IPS-20b (cell line): ENCODE results near the gene KIAA0408.

ENCODE experiments used
- H3K27ac ChIP-seq: one replicate; pipeline ENCODE4 v1.5.1; 2013; ENCODE audit warnings: low read length
- H3K27me3 ChIP-seq: 2 replicates; pipeline ENCODE4 v1.6.1; 2013; ENCODE audit warnings: mild to moderate bottlenecking, low read length, inconsistent platforms; ENCODE audit not compliant: insufficient read depth
- H3K36me3 ChIP-seq: 2 replicates; pipeline ENCODE4 v1.6.1; 2013; ENCODE audit warnings: low read depth, mild to moderate bottlenecking, inconsistent platforms, low read length, moderate library complexity; ENCODE audit not compliant: insufficient read depth
- H3K4me1 ChIP-seq: 2 replicates; pipeline ENCODE4 v1.6.1; 2013; ENCODE audit warnings: mild to moderate bottlenecking, control low read depth, inconsistent platforms, low read length, moderate library complexity; ENCODE audit not compliant: insufficient read depth
- H3K4me3 ChIP-seq: 2 replicates; pipeline ENCODE4 v1.5.1; 2013; ENCODE audit warnings: mild to moderate bottlenecking, low read length, inconsistent platforms
- H3K9ac ChIP-seq: 2 replicates; pipeline ENCODE4 v1.6.1; 2013; ENCODE audit warnings: low read depth, mild to moderate bottlenecking, inconsistent platforms, low read length, moderate library complexity
- H3K9me3 ChIP-seq: 2 replicates; pipeline ENCODE4 v1.6.1; 2013; ENCODE audit warnings: mild to moderate bottlenecking, low read depth, low read length, inconsistent platforms; ENCODE audit not compliant: insufficient read depth

The KIAA0408 gene

GRCh38 chr6:127462376-127462775 is 3.2 kb upstream of the KIAA0408 start:
- Histone ChIP-seq H3K27me3 (no peaks in the 10 kb centered on the region), H3K27ac (no peak overlapping the region), H3K9ac (no peak overlapping the region), H3K4me3 (no peak overlapping the region), H3K9me3 (no peaks in the 10 kb centered on the region), H3K4me1 (peaks cover 18% of the 10 kb centered on the region), H3K36me3 (peaks cover 5% of the 10 kb centered on the region; the same call in 1 of the 2 replicates)

GRCh38 chr6:127460465-127460864 is 1.3 kb upstream of the KIAA0408 start:
- H3K9me3 ChIP-seq, result no peaks in the 10 kb centered on the region
- H3K4me1 ChIP-seq, result peaks cover 28% of the 10 kb centered on the region
- H3K9ac ChIP-seq, result no peak overlapping the region
- no peaks in the 10 kb centered on the region for H3K27me3 ChIP-seq
- H3K36me3 ChIP-seq, result peaks cover 5% of the 10 kb centered on the region; the same call in 1 of the 2 replicates
- H3K27ac ChIP-seq, result no peak overlapping the region
- no peak overlapping the region for H3K4me3 ChIP-seq

GRCh38 chr6:127458817-127459216 is 372 bp downstream of the KIAA0408 start:
- H3K27ac ChIP-seq, result no peak overlapping the region
- no peak overlapping the region for H3K9ac ChIP-seq
- no peaks in the 10 kb centered on the region for H3K9me3 ChIP-seq
- H3K36me3 ChIP-seq, result no peaks in the 10 kb centered on the region; the same call in 1 of the 2 replicates
- H3K4me3 ChIP-seq, result no peak overlapping the region
- no peaks in the 10 kb centered on the region for H3K27me3 ChIP-seq
- H3K4me1 ChIP-seq, result peaks cover 28% of the 10 kb centered on the region

GRCh38 chr6:127458222-127458621 is 967 bp downstream of the KIAA0408 start:
- Histone ChIP-seq H3K36me3 (peaks cover 6% of the 10 kb centered on the region; the same call in 1 of the 2 replicates), H3K4me1 (peaks cover 28% of the 10 kb centered on the region), H3K9ac (no peak overlapping the region), H3K4me3 (no peak overlapping the region; the same call in 1 of the 2 replicates), H3K27me3 (no peaks in the 10 kb centered on the region), H3K9me3 (no peaks in the 10 kb centered on the region), H3K27ac (no peak overlapping the region)

- Histone ChIP-seq H3K9ac (no peak overlapping the region), H3K4me3 (peak overlapping the region; percentile 35; the same call in 1 of the 2 replicates), H3K27ac (no peak overlapping the region), H3K4me1 (peaks cover 28% of the 10 kb centered on the region), H3K9me3 (no peaks in the 10 kb centered on the region), H3K36me3 (peaks cover 12% of the 10 kb centered on the region; the same call in 1 of the 2 replicates), H3K27me3 (no peaks in the 10 kb centered on the region)
These were observed 1.6 kb downstream of the KIAA0408 start for GRCh38 chr6:127457456-127458064.

- H3K9me3 ChIP-seq, result no peaks in the 10 kb centered on the region
- H3K4me3 ChIP-seq, result no peak overlapping the region
- no peaks in the 10 kb centered on the region for H3K27me3 ChIP-seq
- H3K9ac ChIP-seq, result no peak overlapping the region
- H3K27ac ChIP-seq, result no peak overlapping the region
- peaks cover 13% of the 10 kb centered on the region; the same call in 1 of the 2 replicates for H3K36me3 ChIP-seq
- peaks cover 28% of the 10 kb centered on the region for H3K4me1 ChIP-seq
These were observed 2.7 kb downstream of the KIAA0408 start for GRCh38 chr6:127456465-127456864.

GRCh38 chr6:127453845-127454619 is 5.2 kb downstream of the KIAA0408 start:
- H3K9ac ChIP-seq, result no peak overlapping the region
- H3K27ac ChIP-seq, result no peak overlapping the region
- peaks cover 29% of the 10 kb centered on the region; the same call in 1 of the 2 replicates for H3K36me3 ChIP-seq
- H3K4me3 ChIP-seq, result no peak overlapping the region
- H3K9me3 ChIP-seq, result no peaks in the 10 kb centered on the region
- no peaks in the 10 kb centered on the region for H3K27me3 ChIP-seq
- H3K4me1 ChIP-seq, result peaks cover 26% of the 10 kb centered on the region

- H3K27ac ChIP-seq, result no peak overlapping the region
- peaks cover 14% of the 10 kb centered on the region for H3K4me1 ChIP-seq
- no peak overlapping the region for H3K4me3 ChIP-seq
- peaks cover 39% of the 10 kb centered on the region; the same call in 1 of the 2 replicates for H3K36me3 ChIP-seq
- no peaks in the 10 kb centered on the region for H3K27me3 ChIP-seq
- H3K9ac ChIP-seq, result no peak overlapping the region
- no peaks in the 10 kb centered on the region for H3K9me3 ChIP-seq
These were observed 6.4 kb downstream of the KIAA0408 start for GRCh38 chr6:127452803-127453202.

GRCh38 chr6:127451388-127451787 is 7.8 kb downstream of the KIAA0408 start:
- Histone ChIP-seq H3K9ac (no peak overlapping the region), H3K9me3 (no peaks in the 10 kb centered on the region), H3K4me1 (no peaks in the 10 kb centered on the region), H3K27ac (no peak overlapping the region), H3K36me3 (peaks cover 52% of the 10 kb centered on the region; the same call in 1 of the 2 replicates), H3K27me3 (no peaks in the 10 kb centered on the region), H3K4me3 (no peak overlapping the region)

- peaks cover 61% of the 10 kb centered on the region; the same call in 1 of the 2 replicates for H3K36me3 ChIP-seq
- no peaks in the 10 kb centered on the region for H3K27me3 ChIP-seq
- H3K4me3 ChIP-seq, result no peak overlapping the region
- H3K9ac ChIP-seq, result no peak overlapping the region
- no peak overlapping the region for H3K27ac ChIP-seq
- no peaks in the 10 kb centered on the region for H3K9me3 ChIP-seq
- H3K4me1 ChIP-seq, result no peaks in the 10 kb centered on the region
These were observed 11.4 kb downstream of the KIAA0408 start for GRCh38 chr6:127447780-127448179.

- peaks cover 66% of the 10 kb centered on the region; the same call in 1 of the 2 replicates for H3K36me3 ChIP-seq
- H3K4me3 ChIP-seq, result no peak overlapping the region
- no peaks in the 10 kb centered on the region for H3K4me1 ChIP-seq
These were observed 12.8 kb downstream of the KIAA0408 start for GRCh38 chr6:127446356-127446755.

GRCh38 chr6:127441881-127442280 is 17.3 kb downstream of the KIAA0408 start:
- H3K27ac ChIP-seq, result no peak overlapping the region
- H3K27me3 ChIP-seq, result no peaks in the 10 kb centered on the region
- peaks cover 31% of the 10 kb centered on the region; the same call in 1 of the 2 replicates for H3K36me3 ChIP-seq
- no peak overlapping the region for H3K4me3 ChIP-seq
- no peaks in the 10 kb centered on the region for H3K4me1 ChIP-seq
- H3K9me3 ChIP-seq, result no peaks in the 10 kb centered on the region
- no peak overlapping the region for H3K9ac ChIP-seq

More at GRCh38 chr6:127446356-127446755, 12.8 kb downstream of the KIAA0408 start:
- H3K27me3 ChIP-seq, result no peaks in the 10 kb centered on the region
- no peak overlapping the region for H3K9ac ChIP-seq
- H3K9me3 ChIP-seq, result no peaks in the 10 kb centered on the region
- no peak overlapping the region for H3K27ac ChIP-seq
